Transverse colon (tissue), 3 donors: ENCODE data around the gene SLC2A9.

Experiments used
- POLR2A ChIP-seq: fragments of 450-650 bp; IDR thresholded peaks from one replicate; pipeline ENCODE4 v1.6.1; 2016; ENCODE audit warnings: antibody characterized with exemption, mild to moderate bottlenecking, moderate library complexity
- POLR2AphosphoS5 ChIP-seq, 3 donors: sonication (generic); formaldehyde crosslinking; IDR thresholded peaks; one replicate each; pipeline ENCODE4 v1.6.1; 2016; ENCODE audit warnings: antibody characterized with exemption in 3 of 3

DNA sequence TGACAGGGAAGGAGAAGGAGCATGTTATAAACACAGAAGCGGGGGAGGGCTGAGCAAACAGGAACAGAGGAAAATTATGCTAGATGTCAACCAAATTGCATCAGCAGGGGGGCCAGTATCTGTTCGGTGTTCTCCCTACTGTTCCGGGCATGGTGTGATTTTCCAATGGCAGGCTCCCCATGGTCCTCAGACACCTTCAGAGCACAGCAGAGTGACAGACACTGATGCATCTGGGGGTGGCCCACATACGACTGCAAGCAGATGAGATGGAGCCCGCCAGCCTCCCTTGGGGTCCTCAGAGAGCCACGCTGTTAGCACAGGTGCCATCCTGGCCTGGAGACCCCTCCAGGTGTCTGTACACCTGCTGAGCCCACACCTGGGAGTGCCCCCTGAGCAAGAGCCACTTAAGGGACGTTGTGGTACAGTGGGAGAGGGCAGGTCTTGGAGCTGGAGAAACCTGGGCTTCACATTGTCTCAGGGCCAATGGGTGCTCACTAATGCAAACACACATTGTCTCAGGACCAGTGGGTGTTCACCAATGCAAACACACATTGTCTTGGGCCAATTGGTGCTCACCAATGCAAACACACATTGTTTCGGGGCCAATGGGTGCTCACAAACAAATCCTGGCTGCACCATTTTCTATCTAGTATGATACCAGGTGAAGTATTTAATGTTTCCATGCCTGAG is 95.4 kb downstream of the SLC2A9 start:
- TF ChIP-seq POLR2AphosphoS5 (IDR thresholded peaks at IDR 0.05) (no peak), POLR2A (no peak)
